GM20000 (cell line): Measurements from ENCODE around the gene PRSS27.

Experiments used
- DNase-seq: peaks from one replicate; pipeline ENCODE4 v3.0.0; 2012; ENCODE audit warnings: low spot score
- CTCF ChIP-seq: IDR thresholded peaks from 2 replicates; pipeline ENCODE4 v1.5.1; 2012; ENCODE audit warnings: mild to moderate bottlenecking, control low read depth; ENCODE audit errors: extremely low read depth, missing control alignments

The PRSS27 gene

GRCh38 chr16:2720719-2721633 lies 952 bp upstream of the PRSS27 start:
- peak; percentile 96 for DNase-seq
- TF ChIP-seq CTCF, result peak; percentile 92

GRCh38 chr16:2719328-2720063 lies 528 bp downstream of the PRSS27 start:
- DNase-seq, result no peak
- no peak for TF ChIP-seq CTCF

- no peak for DNase-seq
- no peak for TF ChIP-seq CTCF
These were observed 2.4 kb downstream of the PRSS27 start for GRCh38 chr16:2717383-2718263.

- no peak for TF ChIP-seq CTCF
- no peak for DNase-seq
These were observed 3.1 kb downstream of the PRSS27 start for GRCh38 chr16:2716948-2717347.

GRCh38 chr16:2715966-2716885 lies 3.8 kb downstream of the PRSS27 start:
- DNase-seq, result no peak
- no peak for TF ChIP-seq CTCF

- peak; percentile 86 for DNase-seq
- TF ChIP-seq CTCF, result no peak
These were observed 4.5 kb downstream of the PRSS27 start for GRCh38 chr16:2715519-2715918.
